Measurements from ENCODE around the gene PNMT. TPM values are rescaled to one million over a fixed set of nuclear protein-coding genes. Genes with fewer than 3 reads are reported as not detected.

The PNMT gene
- polyA plus RNA-seq, 1 of the 3 experiments (the other 2 are of a cell fraction), result 0.07 TPM

- POLR2A ChIA-PET, result no interaction called here
- Histone ChIP-seq H3K27ac (ENCODE audit: low read depth in 2 of 2, low read length in 1 of 2) (no peak overlapping the region), H3K4me2 (no peak overlapping the region), H2AFZ (ENCODE audit: low read depth) (no peak overlapping the region), H3K4me3 (ENCODE audit: low read depth in 2 of 2, low read length in 1 of 2) (no peak overlapping the region; a peak in 1 of 4 replicates), H3K9me2 (no peaks in the 10 kb centered on the region), H3K79me2 (ENCODE audit: insufficient read depth) (peaks cover 24% of the 10 kb centered on the region), H3K36me3 (replicated peaks in 1 of 2; ENCODE audit: control insufficient read depth in 1 of 2, insufficient read depth in 2 of 2, low read length in 1 of 2) (no peaks in the 10 kb centered on the region), H3K9me3 (no peaks in the 10 kb centered on the region), H3K27me3 (ENCODE audit: insufficient read depth) (peaks cover 14% of the 10 kb centered on the region; the same call in 1 of the 2 replicates), H3F3A (replicated peaks; ENCODE audit: insufficient read depth) (no peaks in the 10 kb centered on the region), H3K4me1 (ENCODE audit: control insufficient read depth in 1 of 2, insufficient read depth in 2 of 2, low read depth in 1 of 2, low read length in 1 of 2) (peaks cover 0 to 18% of the 10 kb centered on the region in 2 experiments; a peak in 2 of 4 replicates), H3K9ac (no peak overlapping the region), H4K20me1 (ENCODE audit: insufficient read depth) (no peaks in the 10 kb centered on the region)
- no peak for TF ChIP-seq MXI1 (IDR thresholded peaks at IDR 0.05; ENCODE audit: low read depth, low read length)
- no peak for TF ChIP-seq ZBTB33 (IDR thresholded peaks at IDR 0.05; ENCODE audit: borderline replicate concordance, low read depth)
- no peak for TF ChIP-seq REST (IDR thresholded peaks at IDR 0.05; ENCODE audit: low read depth, low read length)
- no peak for TF ChIP-seq IRF3 (IDR thresholded peaks at IDR 0.05; ENCODE audit: low read depth, low read length)
- TF ChIP-seq USF1 (IDR thresholded peaks at IDR 0.05; ENCODE audit: borderline replicate concordance, low read depth), result no peak
- no peak for TF ChIP-seq FOXM1 (IDR thresholded peaks at IDR 0.05; ENCODE audit: low read depth)
- no peak for TF ChIP-seq YY1 (IDR thresholded peaks at IDR 0.05; ENCODE audit: low read depth)
- no peak for TF ChIP-seq TEAD4 (IDR thresholded peaks at IDR 0.05; ENCODE audit: borderline replicate concordance, insufficient read depth)
- no peak for TF ChIP-seq MEF2A (IDR thresholded peaks at IDR 0.05; ENCODE audit: borderline replicate concordance, low read depth)
- no peak for TF ChIP-seq TCF12 (IDR thresholded peaks at IDR 0.05)
- TF ChIP-seq CTCF (IDR thresholded peaks at IDR 0.05), result peak; percentile 79
- TF ChIP-seq TAF1 (IDR thresholded peaks at IDR 0.05; ENCODE audit: borderline replicate concordance, low read depth, low read length), result no peak
- TF ChIP-seq RAD21 (IDR thresholded peaks at IDR 0.05; ENCODE audit: low read length), result peak; percentile 35
- no peak for TF ChIP-seq FOXJ3 (CRISPR knock-in tag; IDR thresholded peaks at IDR 0.05)
- peak; percentile 24; the same call in 1 of the 2 replicates for TF ChIP-seq SMC3 (IDR thresholded peaks at IDR 0.05; ENCODE audit: low read depth, low read length)
- no peak for TF ChIP-seq GABPA (IDR thresholded peaks at IDR 0.05; ENCODE audit: low read depth)
- WGBS (ENCODE audit: low lambda C conversion rate), result 40% methylated on average over 2 of the region's 2 CpGs
- CTCF ChIA-PET, result interaction anchor here (0.6 to 17.4 kb wide), 25 partner anchors 11 to 129 kb away, joined by 3 to 332 read pairs (median 5); partner anchors contain the start of genes ERBB2, PNMT and PPP1R1B
- DNase-seq, result peak; percentile 74
Observed at GRCh38 chr17:39634384-39634871, 33.8 kb upstream of the PNMT start.
